HG03139 (cell line): ENCODE results near the gene ZNF714.
"Not testable (repeated sequence)": the region's sequence is repeated elsewhere in the genome, so short reads cannot be mapped to it uniquely, and the experiment has no call there.

ENCODE experiments used
- ATAC-seq: cut with Tn5 transposase; IDR thresholded peaks from one replicate; pipeline ENCODE4 v1.9.1; 2021; ENCODE audit not compliant: unreplicated experiment

ZNF714 gene

DNA sequence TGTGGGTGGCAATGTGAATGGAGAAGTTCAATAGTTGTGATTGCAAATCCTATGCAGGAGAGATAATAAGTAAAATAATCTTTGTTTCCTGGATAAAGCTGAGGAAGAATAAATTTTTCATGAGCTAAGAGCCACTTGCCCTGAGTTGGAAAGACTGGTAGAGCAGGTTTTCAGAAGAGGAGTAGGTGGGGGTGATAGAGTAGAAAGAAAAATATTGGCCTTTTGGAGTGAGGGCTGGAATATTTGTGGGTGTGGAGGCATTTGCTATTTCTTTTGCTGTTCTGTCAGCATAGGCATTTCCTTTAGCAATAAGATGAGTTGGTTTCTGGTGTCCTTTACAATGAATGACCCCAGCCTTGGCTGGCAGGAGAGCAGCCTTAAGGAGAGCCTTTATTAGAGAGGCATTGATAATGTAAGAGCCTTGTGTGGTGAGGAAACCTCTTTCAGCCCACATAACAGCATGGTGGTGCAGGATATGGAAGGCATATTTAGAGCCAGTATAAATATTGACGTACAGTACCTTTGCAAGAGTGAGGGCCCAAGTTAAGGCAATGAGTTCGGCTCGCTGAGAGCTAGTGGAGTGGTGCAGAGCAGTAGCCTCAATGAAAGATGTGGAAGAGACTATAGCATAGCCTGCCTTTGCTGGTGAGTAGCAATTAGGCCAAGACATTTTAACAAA lies 48.2 kb downstream of the ZNF714 start:
- ATAC-seq = no peak

GRCh38 chr19:21133633-21134032 lies 51.6 kb downstream of the ZNF714 start:
- no peak for ATAC-seq

GRCh38 chr19:21134934-21135366 lies 52.9 kb downstream of the ZNF714 start:
- ATAC-seq = no peak

DNA sequence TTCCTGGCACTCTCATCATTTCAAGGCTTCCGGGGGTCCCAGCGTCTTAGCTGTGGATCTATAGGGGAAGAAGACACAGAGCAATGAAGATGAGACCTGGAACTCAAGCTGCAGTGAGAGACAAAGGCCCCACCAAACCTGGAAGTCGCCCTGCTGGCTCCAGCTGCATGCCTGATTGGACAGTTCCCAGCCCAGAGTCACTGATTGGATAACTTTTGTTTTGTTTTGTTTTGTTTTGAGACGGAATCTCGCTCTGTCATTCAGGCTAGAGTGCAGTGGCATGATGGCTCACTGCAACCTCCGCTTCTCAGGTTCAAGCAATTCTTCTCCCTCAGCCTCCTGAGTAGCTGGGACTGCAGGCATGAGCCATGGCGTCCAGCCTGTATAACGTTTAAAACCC lies 53.4 kb downstream of the ZNF714 start:
- ATAC-seq = no peak

- no peak for ATAC-seq
Measured at GRCh38 chr19:21138130-21138529, 56.1 kb downstream of the ZNF714 start.

DNA sequence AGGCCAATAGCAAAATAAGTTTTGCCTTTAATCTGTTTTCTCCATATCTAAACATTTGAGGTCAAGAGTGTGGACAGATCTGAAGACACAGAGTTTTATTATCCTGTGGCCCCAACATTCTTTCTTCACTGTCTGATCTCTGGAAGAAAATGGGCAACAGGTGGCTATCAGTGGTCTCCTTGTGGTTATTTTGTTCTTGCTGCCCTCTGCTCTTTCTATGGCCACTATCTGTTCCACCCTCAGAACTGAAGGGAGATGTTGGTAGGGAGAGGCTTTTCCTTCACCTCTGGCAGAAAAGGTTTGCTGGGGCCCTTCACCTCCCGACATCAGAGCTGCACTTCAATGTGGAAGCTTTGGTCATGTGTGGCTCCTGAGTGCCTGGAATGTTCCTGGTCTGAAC lies 59.0 kb downstream of the ZNF714 start:
- ATAC-seq = not testable (repeated sequence)

GRCh38 chr19:21141787-21142464 lies 59.9 kb downstream of the ZNF714 start, which contains the start of gene ZNF431:
Gene ZNF431 (plus strand): TSS chr19:21142040. CDS start chr19:21142184, 144 bp downstream.
- peak; percentile 97 for ATAC-seq

DNA sequence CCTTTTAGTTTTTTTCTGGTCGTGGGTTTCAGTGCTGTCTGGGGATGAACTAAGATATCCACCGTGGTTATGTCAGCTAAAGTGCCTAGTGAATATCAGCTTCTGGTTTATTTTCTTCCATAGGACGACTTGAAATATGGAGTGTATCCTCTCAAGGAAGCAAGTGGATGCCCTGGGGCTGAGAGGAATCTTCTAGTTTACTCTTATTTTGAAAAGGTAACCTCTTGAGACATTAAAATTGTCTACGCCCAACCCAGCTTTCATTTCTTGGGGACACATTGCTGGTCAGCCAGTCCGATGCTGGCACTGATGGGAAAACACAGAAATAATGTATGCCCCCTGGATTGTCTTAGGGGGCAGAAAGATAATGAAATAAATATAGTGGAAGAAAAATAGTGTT lies 61.4 kb downstream of the ZNF714 start:
- ATAC-seq = no peak

DNA sequence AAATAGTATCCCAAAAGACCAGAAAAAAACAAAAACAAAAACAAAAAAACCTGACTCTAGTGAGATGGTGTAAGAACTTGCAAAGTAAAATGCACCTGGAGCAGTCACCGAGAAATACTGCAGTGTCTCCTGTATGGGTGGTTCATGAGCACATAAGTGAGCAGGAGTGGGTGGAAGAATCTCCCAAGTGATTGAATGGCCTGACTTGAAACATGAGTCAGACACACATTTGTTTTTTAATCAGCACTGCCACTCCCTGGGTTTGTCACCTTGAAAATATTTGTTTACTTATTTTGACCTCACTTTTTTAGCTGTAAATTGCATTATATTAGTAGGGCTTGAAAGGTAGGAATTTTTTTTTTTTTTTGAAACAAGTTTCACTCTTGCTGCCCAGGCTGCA lies 61.9 kb downstream of the ZNF714 start:
- no peak for ATAC-seq

DNA sequence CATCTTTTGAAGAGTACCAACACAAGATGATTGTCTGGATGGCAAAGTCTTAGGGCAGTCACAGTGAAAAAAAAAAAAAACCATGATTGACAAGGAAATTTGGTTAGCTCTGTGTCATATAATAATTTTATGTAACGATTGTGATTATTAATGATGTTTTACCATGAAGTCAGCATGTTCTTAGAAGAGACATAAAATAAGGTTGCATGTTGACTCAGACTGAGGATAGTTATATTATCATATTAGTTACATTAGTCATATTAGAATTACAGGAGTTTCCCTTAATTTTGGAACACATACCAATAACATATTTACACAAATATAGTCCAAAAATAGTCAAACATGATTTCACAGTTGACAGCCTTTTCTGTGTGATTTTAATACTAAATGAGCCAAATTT lies 65.5 kb downstream of the ZNF714 start:
- no peak for ATAC-seq

DNA sequence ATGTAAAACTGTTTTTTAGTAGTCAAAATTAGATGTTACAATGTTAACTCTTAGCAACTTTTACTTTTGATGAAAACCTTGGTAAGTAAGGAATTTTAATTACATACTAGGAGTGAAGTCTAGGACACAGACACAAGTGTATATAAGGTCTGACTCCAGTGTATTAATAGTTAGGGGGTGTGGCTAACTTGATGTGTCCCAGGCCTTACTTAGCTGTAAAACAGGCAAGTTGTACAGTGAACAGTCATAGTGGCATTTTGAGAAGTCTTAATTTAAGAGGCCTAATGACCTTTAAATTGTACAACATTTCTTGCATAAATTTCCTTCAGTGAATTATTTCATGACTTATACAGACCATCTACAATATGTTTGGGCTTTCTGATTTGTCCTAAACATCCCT lies 66.7 kb downstream of the ZNF714 start:
- no peak for ATAC-seq

GRCh38 chr19:21149877-21150276 lies 67.9 kb downstream of the ZNF714 start:
- no peak for ATAC-seq

- ATAC-seq = no peak
Measured at GRCh38 chr19:21151460-21151859, 69.5 kb downstream of the ZNF714 start.

DNA sequence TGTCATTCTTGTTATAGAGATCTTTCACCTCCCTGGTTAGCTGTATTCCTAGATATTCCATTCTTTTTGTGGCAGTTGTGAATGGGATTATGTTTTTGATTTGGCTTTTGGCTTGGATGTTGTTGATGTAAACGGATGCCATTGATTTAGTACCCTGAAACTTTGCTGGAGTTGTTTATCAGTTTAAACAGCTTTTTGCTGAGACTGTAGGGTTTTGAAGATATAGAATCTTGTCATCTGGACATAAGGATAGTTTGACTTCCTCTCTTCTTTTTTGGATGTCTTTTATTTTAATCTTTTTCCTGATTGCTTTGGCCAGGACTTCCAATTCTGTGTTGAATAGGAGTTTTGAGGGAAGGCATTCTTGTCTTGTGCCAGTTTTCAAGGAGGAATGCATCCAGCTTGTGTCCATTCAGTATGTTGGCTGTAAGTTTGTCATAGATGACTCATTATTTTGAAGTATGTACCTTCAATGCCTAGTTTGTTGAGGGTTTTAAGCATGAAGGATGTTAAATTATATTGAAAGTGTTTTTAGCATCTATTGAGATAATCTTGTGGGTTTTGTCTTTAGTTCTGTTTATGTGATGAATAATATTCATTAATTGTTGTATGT lies 76.6 kb downstream of the ZNF714 start:
- no peak for ATAC-seq

GRCh38 chr19:21164541-21164940 lies 82.5 kb downstream of the ZNF714 start:
- no peak for ATAC-seq

DNA sequence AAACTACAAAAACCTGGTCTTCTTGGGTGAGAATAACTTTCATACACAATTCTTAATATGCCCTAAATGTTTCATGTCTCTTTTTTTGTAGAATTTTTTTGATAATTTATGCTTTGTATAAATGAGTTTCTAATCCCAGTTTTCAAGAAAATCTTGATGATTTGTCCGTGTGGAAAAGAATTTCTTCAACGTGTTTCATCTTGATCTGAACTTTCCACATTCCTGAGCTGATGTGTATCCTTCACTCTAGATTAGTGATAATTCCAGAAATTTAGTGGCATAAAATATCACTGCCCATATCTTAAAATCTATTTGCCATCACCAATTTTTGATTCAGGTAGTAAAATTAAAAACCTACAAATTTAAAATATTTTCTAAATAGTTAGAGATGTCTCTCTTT lies 84.4 kb downstream of the ZNF714 start:
- ATAC-seq = no peak
